ENCODE data around the gene FTH1. TPM values are rescaled to one million over a fixed set of nuclear protein-coding genes. Genes with fewer than 3 reads are reported as not detected.
A peak's percentile ranks its signal among the peaks of the same experiment; 100 is the strongest.

FTH1 gene
- total and polyA plus RNA-seq, 2 of the 13 experiments (the other 11 are each of a cell fraction or from before 2014, with no cell fraction given): 607 to 760 TPM

DNA sequence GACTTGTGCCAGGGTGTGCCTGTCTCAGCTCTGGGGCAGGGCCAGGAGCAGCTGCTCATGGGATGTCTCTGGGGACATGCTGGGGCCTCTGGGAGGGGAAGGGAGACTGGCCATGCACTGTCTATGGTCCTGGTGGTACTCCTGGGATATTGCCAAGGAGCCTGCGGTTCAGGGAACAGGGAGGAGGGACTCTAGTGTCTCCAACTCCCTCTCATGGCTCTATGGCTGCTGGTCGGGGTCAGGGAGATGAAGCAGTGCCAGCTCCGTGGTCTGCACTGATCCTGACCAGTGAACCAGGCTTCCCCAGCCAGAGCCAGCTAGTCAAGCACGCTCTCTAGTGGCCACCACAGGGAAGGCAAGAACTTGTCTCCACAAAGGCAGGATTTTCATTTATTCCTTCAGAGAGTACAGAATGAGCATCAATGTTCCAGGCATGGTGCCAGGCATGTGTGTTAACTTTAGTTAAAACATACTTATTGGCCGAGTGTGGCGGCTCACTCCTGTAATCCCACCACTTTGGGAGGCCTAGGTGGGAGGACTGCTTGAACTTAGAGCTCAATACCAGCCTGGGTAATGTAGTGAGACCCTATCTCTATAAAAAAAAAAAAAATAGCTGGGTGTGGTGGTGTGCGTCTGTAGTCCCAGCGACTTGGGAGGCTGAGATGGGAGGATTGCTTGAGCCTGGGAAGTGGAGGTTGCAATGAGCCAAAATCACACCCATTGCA, 19.8 kb downstream of the FTH1 start (continued):
- TF ChIP-seq NFATC3 (CRISPR knock-in tag; IDR thresholded peaks at IDR 0.05) (no peak), ZNF816 (CRISPR knock-in tag; IDR thresholded peaks at IDR 0.05; ENCODE audit: borderline replicate concordance) (no peak), FOXC1 (CRISPR knock-in tag; IDR thresholded peaks at IDR 0.05; ENCODE audit: borderline replicate concordance) (0 out of 2 replicates have a peak, but pooled peaks have one; percentile 41), YY1 (IDR thresholded peaks at IDR 0.05; ENCODE audit: insufficient read depth, insufficient replicate concordance, low read depth, low read length) (no peak), AGO1 (IDR thresholded peaks at IDR 0.05; ENCODE audit: low read depth, low read length, poor library complexity, severe bottlenecking) (no peak), ASH2L (IDR thresholded peaks at IDR 0.05; ENCODE audit: insufficient read length, low read depth, low read length) (no peak), HNRNPLL (IDR thresholded peaks at IDR 0.05; ENCODE audit: low read depth, low read length, poor library complexity, severe bottlenecking) (no peak), ZNF12 (CRISPR knock-in tag; IDR thresholded peaks at IDR 0.05) (peak; percentile 40; the same call in 1 of the 2 replicates), ZSCAN31 (CRISPR knock-in tag; IDR thresholded peaks at IDR 0.05; ENCODE audit: low read depth) (no peak), ZNF629 (CRISPR knock-in tag; conservative IDR thresholded peaks at IDR 0.05) (no peak), KDM2A (CRISPR knock-in tag; IDR thresholded peaks at IDR 0.05; ENCODE audit: borderline replicate concordance, low read depth) (peak; percentile 66; the same call in 1 of the 2 replicates), HOXA5 (CRISPR knock-in tag; IDR thresholded peaks at IDR 0.05) (0 out of 2 replicates have a peak, but pooled peaks have one; percentile 42), ZNF382 (CRISPR knock-in tag; IDR thresholded peaks at IDR 0.05; ENCODE audit: borderline replicate concordance) (no peak), MEIS1 (CRISPR knock-in tag; IDR thresholded peaks at IDR 0.05; ENCODE audit: borderline replicate concordance) (no peak; the same call in 1 of the 2 replicates), SRSF9 (IDR thresholded peaks at IDR 0.05; ENCODE audit: borderline replicate concordance, insufficient read depth, low read depth, low read length, poor library complexity, severe bottlenecking) (no peak), ZMYM4 (CRISPR knock-in tag; IDR thresholded peaks at IDR 0.05) (0 out of 2 replicates have a peak, but pooled peaks have one; percentile 33), SMC3 (IDR thresholded peaks at IDR 0.05; ENCODE audit: low read length) (peak; percentile 99)
- TF ChIP-seq, protein P1, sequence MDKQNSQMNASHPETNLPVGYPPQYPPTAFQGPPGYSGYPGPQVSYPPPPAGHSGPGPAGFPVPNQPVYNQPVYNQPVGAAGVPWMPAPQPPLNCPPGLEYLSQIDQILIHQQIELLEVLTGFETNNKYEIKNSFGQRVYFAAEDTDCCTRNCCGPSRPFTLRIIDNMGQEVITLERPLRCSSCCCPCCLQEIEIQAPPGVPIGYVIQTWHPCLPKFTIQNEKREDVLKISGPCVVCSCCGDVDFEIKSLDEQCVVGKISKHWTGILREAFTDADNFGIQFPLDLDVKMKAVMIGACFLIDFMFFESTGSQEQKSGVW (CRISPR knock-in tag; IDR thresholded peaks at IDR 0.05; ENCODE audit: borderline replicate concordance): no peak
- TF ChIP-seq, protein P2, sequence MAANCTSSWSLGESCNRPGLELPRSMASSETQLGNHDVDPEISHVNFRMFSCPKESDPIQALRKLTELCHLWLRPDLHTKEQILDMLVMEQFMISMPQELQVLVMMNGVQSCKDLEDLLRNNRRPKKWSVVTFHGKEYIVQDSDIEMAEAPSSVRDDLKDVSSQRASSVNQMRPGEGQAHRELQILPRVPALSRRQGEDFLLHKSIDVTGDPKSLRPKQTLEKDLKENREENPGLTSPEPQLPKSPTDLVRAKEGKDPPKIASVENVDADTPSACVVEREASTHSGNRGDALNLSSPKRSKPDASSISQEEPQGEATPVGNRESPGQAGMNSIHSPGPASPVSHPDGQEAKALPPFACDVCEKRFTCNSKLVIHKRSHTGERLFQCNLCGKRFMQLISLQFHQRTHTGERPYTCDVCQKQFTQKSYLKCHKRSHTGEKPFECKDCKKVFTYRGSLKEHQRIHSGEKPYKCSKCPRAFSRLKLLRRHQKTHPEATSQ (CRISPR knock-in tag; IDR thresholded peaks at IDR 0.05; ENCODE audit: borderline replicate concordance): no peak
- TF ChIP-seq, protein P3, sequence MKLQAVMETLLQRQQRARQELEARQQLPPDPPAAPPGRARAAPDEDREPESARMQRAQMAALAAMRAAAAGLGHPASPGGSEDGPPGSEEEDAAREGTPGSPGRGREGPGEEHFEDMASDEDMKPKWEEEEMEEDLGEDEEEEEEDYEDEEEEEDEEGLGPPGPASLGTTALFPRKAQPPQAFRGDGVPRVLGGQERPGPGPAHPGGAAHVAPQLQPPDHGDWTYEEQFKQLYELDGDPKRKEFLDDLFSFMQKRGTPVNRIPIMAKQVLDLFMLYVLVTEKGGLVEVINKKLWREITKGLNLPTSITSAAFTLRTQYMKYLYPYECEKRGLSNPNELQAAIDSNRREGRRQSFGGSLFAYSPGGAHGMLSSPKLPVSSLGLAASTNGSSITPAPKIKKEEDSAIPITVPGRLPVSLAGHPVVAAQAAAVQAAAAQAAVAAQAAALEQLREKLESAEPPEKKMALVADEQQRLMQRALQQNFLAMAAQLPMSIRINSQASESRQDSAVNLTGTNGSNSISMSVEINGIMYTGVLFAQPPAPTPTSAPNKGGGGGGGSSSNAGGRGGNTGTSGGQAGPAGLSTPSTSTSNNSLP (IDR thresholded peaks at IDR 0.05; ENCODE audit: low read depth, low read length): peak; percentile 25; the same call in 1 of the 2 replicates
- TF ChIP-seq, protein P4, sequence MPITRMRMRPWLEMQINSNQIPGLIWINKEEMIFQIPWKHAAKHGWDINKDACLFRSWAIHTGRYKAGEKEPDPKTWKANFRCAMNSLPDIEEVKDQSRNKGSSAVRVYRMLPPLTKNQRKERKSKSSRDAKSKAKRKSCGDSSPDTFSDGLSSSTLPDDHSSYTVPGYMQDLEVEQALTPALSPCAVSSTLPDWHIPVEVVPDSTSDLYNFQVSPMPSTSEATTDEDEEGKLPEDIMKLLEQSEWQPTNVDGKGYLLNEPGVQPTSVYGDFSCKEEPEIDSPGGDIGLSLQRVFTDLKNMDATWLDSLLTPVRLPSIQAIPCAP (CRISPR knock-in tag; IDR thresholded peaks at IDR 0.05; ENCODE audit: low read depth): no peak
- TF ChIP-seq, protein P5, sequence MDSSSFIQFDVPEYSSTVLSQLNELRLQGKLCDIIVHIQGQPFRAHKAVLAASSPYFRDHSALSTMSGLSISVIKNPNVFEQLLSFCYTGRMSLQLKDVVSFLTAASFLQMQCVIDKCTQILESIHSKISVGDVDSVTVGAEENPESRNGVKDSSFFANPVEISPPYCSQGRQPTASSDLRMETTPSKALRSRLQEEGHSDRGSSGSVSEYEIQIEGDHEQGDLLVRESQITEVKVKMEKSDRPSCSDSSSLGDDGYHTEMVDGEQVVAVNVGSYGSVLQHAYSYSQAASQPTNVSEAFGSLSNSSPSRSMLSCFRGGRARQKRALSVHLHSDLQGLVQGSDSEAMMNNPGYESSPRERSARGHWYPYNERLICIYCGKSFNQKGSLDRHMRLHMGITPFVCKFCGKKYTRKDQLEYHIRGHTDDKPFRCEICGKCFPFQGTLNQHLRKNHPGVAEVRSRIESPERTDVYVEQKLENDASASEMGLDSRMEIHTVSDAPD (CRISPR knock-in tag; IDR thresholded peaks at IDR 0.05): no peak

All from HepG2 (cell line).